Psoas muscle (tissue), 8 donors: ENCODE measurements around the gene CRBN. TPM values are rescaled to one million over a fixed set of nuclear protein-coding genes. Genes with fewer than 3 reads are reported as not detected.

Experiments
- ATAC-seq, 4 donors: fragments of 200-7000 bp; cut with Tn5 transposase; one replicate each; pipeline ENCODE4 v1.9.1; 2020; ENCODE audit warnings: moderate library complexity in 3 of 4, mild to moderate bottlenecking in 2 of 4
- DNase-seq, 2 donors: peaks; one replicate each; pipeline ENCODE4 v3.0.0-alpha.2; 2020
- H3K27ac ChIP-seq: fragments of 200-600 bp; one replicate; pipeline ENCODE4 v1.8.0; 2022
- H3K27me3 ChIP-seq, 3 donors: fragments of 200-600 bp in 1 of 3; one replicate each; pipeline versions ENCODE4 v1.6.1 to v1.8.0; 2013 to 2022; ENCODE audit warnings: low read length in 2 of 3, mild to moderate bottlenecking in 2 of 3, moderate library complexity in 1 of 3; ENCODE audit not compliant: insufficient read depth in 3 of 3
- H3K36me3 ChIP-seq, 2 donors: fragments of 200-600 bp in 1 of 2; one replicate each; pipeline versions ENCODE4 v1.6.1 to v1.8.0; 2013 to 2022; ENCODE audit warnings: low read depth in 1 of 2, mild to moderate bottlenecking in 1 of 2, moderate library complexity in 1 of 2; ENCODE audit not compliant: insufficient read depth in 1 of 2
- H3K4me1 ChIP-seq: fragments of 200-600 bp; one replicate; pipeline ENCODE4 v1.8.0; 2022
- H3K4me3 ChIP-seq: fragments of 200-600 bp; one replicate; pipeline ENCODE4 v1.8.0; 2022; ENCODE audit warnings: mild to moderate bottlenecking
- H3K9me3 ChIP-seq: fragments of 200-600 bp; one replicate; pipeline ENCODE4 v1.8.0; 2022
- CTCF ChIP-seq: fragments of 200-600 bp; IDR thresholded peaks from one replicate; pipeline ENCODE4 v1.8.0; 2022; ENCODE audit warnings: antibody characterized with exemption
- WGBS, 3 donors: extraction: QIAGEN DNeasy Blood & Tissue Kit; methylation state at CpG; one replicate each; pipeline versions ENCODE4 v1.1.6 to v1.1.7; 2013; 5-methylcytosine and 5-hydroxymethylcytosine counted together
- intact Hi-C, 2 donors: fragments of 100-400 bp; cut with DNase I; formaldehyde crosslinking; loops; one replicate each; pipeline versions ENCODE4 v1.11.0 to v1.14.2; 2022
- polyA plus RNA-seq, 3 donors: library from polyadenylated mRNA; stranded (reverse); fragments of 200-250 nt; gene quantifications; one replicate each; pipeline ENCODE4 v1.2.3, GENCODE V29; 2013
- total RNA-seq, 4 donors: library from RNA; stranded (reverse); fragmentation: NEBNext Ultra II Directional in 2 of 4; extraction: Animal tissue kit (Norgen Biotek cat#: 25700) in 2 of 4; gene quantifications; one replicate each; pipeline versions ENCODE4 v1.2.1 to v1.2.4, GENCODE V29; 2021 to 2023
- donor health status: healthy with polysubstance abuse.
- donor health status: DM: no; HTN: no; CAD: no; lungs with moderate emphysema.
- donor health status: Bipolar disorder and iron deficiency.
- donor health status: healthy.
- donor health status: DM: yes; HTN: yes; CAD: no.
- donor health status: DM: no; HTN: no; CAD: no.
- donor health status: DM: no; HTN: no; CAD: no.
- donor health status: DM: yes; HTN: yes; CAD: no.

The CRBN gene
- total and polyA plus RNA-seq, 7 donors: 17.9 to 55.2 (median 40.6) TPM

GRCh38 chr3:3127432-3128010 is 52.0 kb downstream of the CRBN start:
- Histone ChIP-seq H3K4me1 (peaks cover 8% of the 10 kb centered on the region), H3K36me3 (peaks cover 5 to 26% of the 10 kb centered on the region in 2 donors), H3K27me3 (no peaks in the 10 kb centered on the region), H3K4me3 (peak overlapping the region; percentile 100), H3K27ac (peak overlapping the region; percentile 99), H3K9me3 (no peaks in the 10 kb centered on the region)
- intact Hi-C loops: loop anchor here (5.0 kb wide), 1 partner anchor 50 kb away; the partner anchor contains the start of gene CRBN (in 2 of the 2)
- DNase-seq (no peak), ATAC-seq (no peak)
- TF ChIP-seq CTCF: no peak
- 33 to 35% (median 33%) methylated on average over 20 of the region's 20 CpGs for WGBS, 3 donors

- no peak for TF ChIP-seq CTCF
- ATAC-seq: peak; percentile 99 to 100 (median 100)
- Histone ChIP-seq H3K4me3 (peak within 1 kb of the TSS; percentile 100), H3K27ac (peak within 1 kb of the TSS; percentile 99), H3K36me3 (peaks cover 5 to 26% of the 10 kb centered on the region in 2 donors), H3K4me1 (peaks cover 8% of the 10 kb centered on the region), H3K9me3 (no peaks in the 10 kb centered on the region), H3K27me3 (no peaks in the 10 kb centered on the region)
- intact Hi-C loops: loop anchor here (5.0 kb wide), 1 partner anchor 51 kb away; the partner anchor contains the start of gene CRBN (in 2 of the 2)
- DNase-seq: peak; percentile 97 to 98
- 0% methylated on average over 70 to 100 of the region's 100 CpGs for WGBS, 3 donors
Observed at GRCh38 chr3:3126477-3127431, 52.7 kb downstream of the CRBN start, which contains the start of gene TRNT1. TSS of gene TRNT1 (plus strand) at chr3:3126940. CDS start at chr3:3129041, 2,101 bp downstream.

- intact Hi-C loops: loop anchor here (5.0 kb wide), 1 partner anchor 51 kb away; the partner anchor contains the start of gene CRBN (in 2 of the 2)
- 84 to 86% (median 85%) methylated on average over 24 of the region's 24 CpGs for WGBS, 3 donors
- Histone ChIP-seq H3K36me3 (peaks cover 5 to 22% of the 10 kb centered on the region in 2 donors), H3K4me3 (peak overlapping the region; percentile 100), H3K9me3 (no peaks in the 10 kb centered on the region), H3K4me1 (peaks cover 8% of the 10 kb centered on the region), H3K27me3 (no peaks in the 10 kb centered on the region), H3K27ac (peak overlapping the region; percentile 99)
- TF ChIP-seq CTCF: no peak
- ATAC-seq: no peak
- no peak for DNase-seq
Observed at GRCh38 chr3:3125977-3126376, 53.5 kb downstream of the CRBN start.

GRCh38 chr3:3119393-3119851 is 60.1 kb downstream of the CRBN start:
- H3K27me3 ChIP-seq: no peaks in the 10 kb centered on the region
- no peaks in the 10 kb centered on the region for H3K4me1 ChIP-seq
- no peaks in the 10 kb centered on the region for H3K36me3 ChIP-seq
- no peak overlapping the region for H3K27ac ChIP-seq
- TF ChIP-seq CTCF: no peak
- 66 to 75% (median 71%) methylated on average over 4 of the region's 4 CpGs for WGBS, 3 donors
- ATAC-seq (no peak), DNase-seq (no peak)
- H3K4me3 ChIP-seq: no peak overlapping the region
- H3K9me3 ChIP-seq: no peaks in the 10 kb centered on the region
- intact Hi-C loops: no loop called here
